C4-2B (cell line): ENCODE results near the gene ZNF26.

Source experiments
- H3K27ac ChIP-seq: fragments of 450-650 bp; 2 replicates; pipeline ENCODE4 v1.5.1; 2017
- CTCF ChIP-seq: fragments of 450-650 bp; conservative IDR thresholded peaks from 2 replicates; pipeline ENCODE4 v1.5.1; 2017; ENCODE audit warnings: mild to moderate bottlenecking
- ZFX ChIP-seq: fragments of 450-650 bp; IDR thresholded peaks from 2 replicates; pipeline ENCODE4 v1.6.1; 2017

The ZNF26 gene

GRCh38 chr12:133058203-133059113 lies 72.3 kb downstream of the ZNF26 start:
- TF ChIP-seq ZFX: no peak
- TF ChIP-seq CTCF: no peak
- no peak overlapping the region for H3K27ac ChIP-seq

GRCh38 chr12:133061954-133062353 lies 75.8 kb downstream of the ZNF26 start:
- H3K27ac ChIP-seq: no peak overlapping the region
- TF ChIP-seq CTCF (no peak), ZFX (no peak)

- no peak overlapping the region for H3K27ac ChIP-seq
- TF ChIP-seq CTCF: no peak
- no peak for TF ChIP-seq ZFX
Measured at GRCh38 chr12:133063556-133063955, 77.4 kb downstream of the ZNF26 start.

DNA sequence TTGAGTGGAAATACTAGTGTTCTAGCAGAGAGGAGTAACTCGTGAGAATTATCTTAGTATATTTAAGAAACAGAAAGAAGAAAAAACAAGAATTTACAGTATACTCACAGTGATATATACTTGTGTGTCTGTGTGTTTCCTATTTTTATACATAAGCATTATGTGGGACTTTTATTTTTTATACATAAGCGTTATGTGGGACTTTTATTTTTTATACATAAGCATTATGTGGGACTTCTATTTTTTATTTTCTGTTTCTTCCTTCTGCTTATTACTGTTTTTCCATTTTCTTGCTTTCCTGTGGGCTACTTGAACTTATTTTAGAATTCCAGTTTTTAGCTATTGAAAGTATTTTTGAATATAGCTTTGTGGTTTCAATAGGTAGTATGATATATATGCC lies 87.7 kb downstream of the ZNF26 start:
- TF ChIP-seq CTCF (no peak), ZFX (no peak)

More for the DNA sequence above, 87.7 kb downstream of the ZNF26 start:
- H3K27ac ChIP-seq: no peak overlapping the region
